Spleen (tissue), 11 donors: ENCODE data around the gene SLC9A6. TPM values are rescaled to one million over a fixed set of nuclear protein-coding genes. Genes with fewer than 3 reads are reported as not detected.

Experiments
- DNase-seq: peaks from one replicate; pipeline ENCODE4 v3.0.0-alpha.2; 2020
- H3K27ac ChIP-seq, 8 donors: fragments of 200-600 bp; sonication (generic) in 7 of 8; 1 replicate in 4 of 8; 2 replicates in 4 of 8; pipeline versions ENCODE4 v1.5.0 to v1.8.0; 2016 to 2021; ENCODE audit warnings: inconsistent platforms in 4 of 8, mild to moderate bottlenecking in 4 of 8, moderate library complexity in 1 of 8
- H3K27me3 ChIP-seq, 7 donors: fragments of 200-600 bp; sonication (generic) in 6 of 7; replicated peaks in 1 of 7; 1 replicate in 4 of 7; 2 replicates in 3 of 7; pipeline versions ENCODE4 v1.5.0 to v1.8.0; 2016 to 2021; ENCODE audit warnings: inconsistent platforms in 3 of 7, mild to moderate bottlenecking in 1 of 7
- H3K36me3 ChIP-seq, 6 donors: fragments of 200-600 bp; sonication (generic) in 5 of 6; 1 replicate in 4 of 6; 2 replicates in 2 of 6; pipeline versions ENCODE4 v1.5.0 to v1.8.0; 2016 to 2021; ENCODE audit warnings: inconsistent platforms in 2 of 6
- H3K4me1 ChIP-seq, 6 donors: fragments of 200-600 bp; sonication (generic) in 5 of 6; 1 replicate in 3 of 6; 2 replicates in 3 of 6; pipeline versions ENCODE4 v1.5.0 to v1.8.0; 2016 to 2021; ENCODE audit warnings: inconsistent platforms in 3 of 6
- H3K4me3 ChIP-seq, 8 donors: fragments of 200-600 bp; sonication (generic) in 7 of 8; 1 replicate in 4 of 8; 2 replicates in 4 of 8; pipeline versions ENCODE4 v1.5.0 to v1.8.0; 2016 to 2021; ENCODE audit warnings: inconsistent platforms in 4 of 8, mild to moderate bottlenecking in 4 of 8, moderate library complexity in 2 of 8
- H3K9me3 ChIP-seq, 8 donors: fragments of 200-600 bp; sonication (generic) in 7 of 8; 1 replicate in 4 of 8; 2 replicates in 4 of 8; pipeline versions ENCODE4 v1.5.0 to v1.8.0; 2016 to 2021; ENCODE audit warnings: inconsistent platforms in 4 of 8
- POLR2A ChIP-seq, 3 donors: fragments of 450-650 bp; IDR thresholded peaks; one replicate each; pipeline ENCODE4 v1.5.1; 2017; ENCODE audit warnings: antibody characterized with exemption in 3 of 3, mild to moderate bottlenecking in 1 of 3
- POLR2AphosphoS5 ChIP-seq, 3 donors: sonication (generic); formaldehyde crosslinking; IDR thresholded peaks; one replicate each; pipeline ENCODE4 v1.5.1; 2017; ENCODE audit warnings: antibody characterized with exemption in 3 of 3
- WGBS, 5 donors: extraction: QIAGEN DNeasy Blood & Tissue Kit in 3 of 5; methylation state at CpG; one replicate each; pipeline versions ENCODE4 v1.1.5 to v1.1.7; 2013 to 2018; 5-methylcytosine and 5-hydroxymethylcytosine counted together
- intact Hi-C: fragments of 100-400 bp; cut with DNase I; formaldehyde crosslinking; loops from one replicate; pipeline ENCODE4 v1.15.0; 2023; ENCODE audit warnings: low total_unique reads
- polyA plus RNA-seq, 3 donors: library from polyadenylated mRNA; stranded (reverse); fragments of 200-250 nt; gene quantifications; one replicate each; pipeline ENCODE4 v1.2.1, GENCODE V29; 2013
- total RNA-seq, 7 donors: library from RNA; depleted of rRNA in 3 of 7; stranded (reverse); fragments of >200 nt in 3 of 7; fragmentation: NEBNext Ultra II Directional in 4 of 7; extraction: Animal tissue kit (Norgen Biotek cat#: 25700) in 4 of 7; gene quantifications; one replicate each; pipeline versions ENCODE4 v1.1.0 to v1.2.1, GENCODE V29; 2016 to 2021
- TF ChIP-seq, protein P1 (sequence below), 11 experiments: fragments of 200-600 bp in 7 of 11; fragments of 450-650 bp in 4 of 11; sonication (generic) in 4 of 11; IDR thresholded peaks in 8 of 11; conservative IDR thresholded peaks in 3 of 11; 1 replicate in 7 of 11; 2 replicates in 4 of 11; pipeline versions ENCODE4 v1.4.0 to v1.8.0; 2016 to 2021; ENCODE audit warnings: antibody characterized with exemption in 11 of 11, inconsistent platforms in 4 of 11, mild to moderate bottlenecking in 1 of 11
- donor health status: healthy with polysubstance abuse.
- donor health status: DM: no; HTN: no; CAD: no; lungs with moderate emphysema.
- donor health status: DM: no; HTN: no; CAD: no.
- donor health status: Bipolar disorder and iron deficiency.
- donor health status: healthy.
- donor health status: DM: no; HTN: no; CAD: no.
- donor health status: DM: yes; HTN: yes; CAD: no.

Gene SLC9A6
- total and polyA plus RNA-seq, 10 donors, result 6.2 to 19.9 (median 13.3) TPM

DNA sequence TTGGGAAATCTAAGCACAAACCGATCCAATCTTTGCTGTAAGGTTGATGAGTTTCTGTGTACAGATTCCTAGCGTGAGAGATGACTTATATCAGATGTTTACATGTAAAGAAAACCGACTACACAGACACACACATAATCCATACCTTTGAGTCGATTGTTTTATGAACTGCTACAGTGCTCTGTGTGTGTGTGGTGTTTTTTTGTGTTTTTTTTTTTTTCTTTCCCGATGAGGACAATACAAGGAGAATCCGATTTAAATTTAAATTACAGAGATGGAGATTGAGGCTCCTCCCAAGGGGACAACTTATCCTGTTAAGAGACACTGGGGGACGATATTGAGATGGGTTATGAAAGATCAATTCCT, 461 bp upstream of the SLC9A6 start:
- no peaks in the 10 kb centered on the region for H3K9me3 ChIP-seq
- peak overlapping the region; percentile 46 to 91 (median 86) for H3K27ac ChIP-seq
- intact Hi-C loops, result no loop called here
- 8 to 45% (median 13%) methylated on average over 7 of the region's 7 CpGs for WGBS, 5 donors
- TF ChIP-seq, protein P1, sequence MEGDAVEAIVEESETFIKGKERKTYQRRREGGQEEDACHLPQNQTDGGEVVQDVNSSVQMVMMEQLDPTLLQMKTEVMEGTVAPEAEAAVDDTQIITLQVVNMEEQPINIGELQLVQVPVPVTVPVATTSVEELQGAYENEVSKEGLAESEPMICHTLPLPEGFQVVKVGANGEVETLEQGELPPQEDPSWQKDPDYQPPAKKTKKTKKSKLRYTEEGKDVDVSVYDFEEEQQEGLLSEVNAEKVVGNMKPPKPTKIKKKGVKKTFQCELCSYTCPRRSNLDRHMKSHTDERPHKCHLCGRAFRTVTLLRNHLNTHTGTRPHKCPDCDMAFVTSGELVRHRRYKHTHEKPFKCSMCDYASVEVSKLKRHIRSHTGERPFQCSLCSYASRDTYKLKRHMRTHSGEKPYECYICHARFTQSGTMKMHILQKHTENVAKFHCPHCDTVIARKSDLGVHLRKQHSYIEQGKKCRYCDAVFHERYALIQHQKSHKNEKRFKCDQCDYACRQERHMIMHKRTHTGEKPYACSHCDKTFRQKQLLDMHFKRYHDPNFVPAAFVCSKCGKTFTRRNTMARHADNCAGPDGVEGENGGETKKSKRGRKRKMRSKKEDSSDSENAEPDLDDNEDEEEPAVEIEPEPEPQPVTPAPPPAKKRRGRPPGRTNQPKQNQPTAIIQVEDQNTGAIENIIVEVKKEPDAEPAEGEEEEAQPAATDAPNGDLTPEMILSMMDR (IDR thresholded peaks at IDR 0.05 in 8 of 11, conservative IDR thresholded peaks at IDR 0.05 in 3 of 11), result no peak
- TF ChIP-seq POLR2AphosphoS5 (IDR thresholded peaks at IDR 0.05) (no peak), POLR2A (IDR thresholded peaks at IDR 0.05) (no peak)
- H3K36me3 ChIP-seq, result no peaks in the 10 kb centered on the region
- no peak for DNase-seq
- peak overlapping the region; percentile 43 to 85 (median 59) for H3K4me3 ChIP-seq
- no peaks in the 10 kb centered on the region for H3K27me3 ChIP-seq
- H3K4me1 ChIP-seq, result peaks cover 4 to 58% (median 31%) of the 10 kb centered on the region in 6 donors

DNA sequence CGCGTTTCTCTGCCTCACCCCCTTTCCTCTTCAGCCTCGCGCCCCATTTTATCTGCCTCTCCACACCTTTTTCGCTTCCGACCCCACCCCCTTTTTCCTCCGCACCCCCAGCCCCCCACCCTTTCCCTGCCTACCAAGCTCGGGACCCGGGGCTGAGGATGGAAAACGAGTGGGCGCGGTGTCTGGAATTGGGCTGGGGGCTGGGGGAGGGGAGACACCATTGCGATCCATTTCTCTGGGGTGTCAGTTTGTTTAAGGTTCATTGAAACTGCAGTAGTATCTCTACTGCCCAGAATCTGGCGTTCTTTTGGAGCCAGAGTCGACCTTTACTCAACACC, 707 bp downstream of the SLC9A6 start:
- 0 to 40% (median 4%) methylated on average over 10 to 15 of the region's 15 CpGs for WGBS, 5 donors
- H3K9me3 ChIP-seq, result no peaks in the 10 kb centered on the region
- H3K27ac ChIP-seq, result peak overlapping the region in 6 of 8 donors; percentile 73 to 91 (median 88)
- peak overlapping the region; percentile 43 to 85 (median 59) for H3K4me3 ChIP-seq
- peaks cover 4 to 58% (median 31%) of the 10 kb centered on the region in 6 donors for H3K4me1 ChIP-seq
- no peaks in the 10 kb centered on the region for H3K36me3 ChIP-seq
- intact Hi-C loops, result no loop called here
- TF ChIP-seq, protein P1 (IDR thresholded peaks at IDR 0.05 in 8 of 11, conservative IDR thresholded peaks at IDR 0.05 in 3 of 11), result no peak
- TF ChIP-seq POLR2AphosphoS5 (IDR thresholded peaks at IDR 0.05) (no peak), POLR2A (IDR thresholded peaks at IDR 0.05) (no peak)
- no peak for DNase-seq
- H3K27me3 ChIP-seq, result no peaks in the 10 kb centered on the region

DNA sequence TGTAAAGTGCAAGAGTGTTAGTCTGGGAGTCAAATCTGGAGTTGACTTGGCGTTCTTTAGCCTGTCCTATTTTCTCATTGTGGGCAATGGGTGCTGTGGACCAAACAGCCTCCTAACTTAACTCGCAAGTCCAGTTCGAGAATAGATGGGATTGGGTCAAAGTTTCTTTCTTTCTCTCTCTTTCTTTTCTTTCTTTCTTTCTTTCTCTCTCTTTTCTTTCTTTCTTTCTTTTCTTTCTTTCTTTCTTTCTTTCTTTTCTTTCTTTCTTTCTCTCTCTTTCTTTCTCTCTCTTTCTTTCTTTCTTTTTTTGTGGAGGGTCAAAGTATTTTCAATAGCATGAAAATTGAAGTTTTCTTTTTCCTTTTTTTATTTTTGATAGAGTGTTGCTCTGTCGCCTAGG, 3.0 kb downstream of the SLC9A6 start:
- no peaks in the 10 kb centered on the region for H3K9me3 ChIP-seq
- 85 to 97% (median 94%) methylated on average over 4 of the region's 4 CpGs for WGBS, 5 donors
- no peak for TF ChIP-seq POLR2A (IDR thresholded peaks at IDR 0.05)
- no peak for TF ChIP-seq POLR2AphosphoS5 (IDR thresholded peaks at IDR 0.05)
- TF ChIP-seq, protein P1 (IDR thresholded peaks at IDR 0.05 in 8 of 11, conservative IDR thresholded peaks at IDR 0.05 in 3 of 11), result no peak
- intact Hi-C loops, result no loop called here
- no peak overlapping the region for H3K4me3 ChIP-seq
- no peak overlapping the region for H3K27ac ChIP-seq
- H3K36me3 ChIP-seq, result no peaks in the 10 kb centered on the region
- no peaks in the 10 kb centered on the region for H3K27me3 ChIP-seq
- DNase-seq, result no peak
- peaks cover 4 to 41% (median 24%) of the 10 kb centered on the region in 6 donors for H3K4me1 ChIP-seq

- no peak for DNase-seq
- Histone ChIP-seq H3K27me3 (no peaks in the 10 kb centered on the region), H3K4me1 (no peaks in the 10 kb centered on the region), H3K9me3 (no peaks in the 10 kb centered on the region), H3K36me3 (peaks cover 0 to 95% (median 0%) of the 10 kb centered on the region in 6 donors), H3K27ac (no peak overlapping the region), H3K4me3 (no peak overlapping the region)
- 93 to 99% (median 96%) methylated on average over 4 of the region's 4 CpGs for WGBS, 5 donors
- intact Hi-C loops, result no loop called here
- no peak for TF ChIP-seq POLR2AphosphoS5 (IDR thresholded peaks at IDR 0.05)
- no peak for TF ChIP-seq POLR2A (IDR thresholded peaks at IDR 0.05)
- TF ChIP-seq, protein P1 (IDR thresholded peaks at IDR 0.05 in 8 of 11, conservative IDR thresholded peaks at IDR 0.05 in 3 of 11), result no peak
Measured at GRCh38 chrX:136015016-136015415, 29.8 kb downstream of the SLC9A6 start.
